ENCODE results near the gene SLC27A2.

Gene SLC27A2

DNA sequence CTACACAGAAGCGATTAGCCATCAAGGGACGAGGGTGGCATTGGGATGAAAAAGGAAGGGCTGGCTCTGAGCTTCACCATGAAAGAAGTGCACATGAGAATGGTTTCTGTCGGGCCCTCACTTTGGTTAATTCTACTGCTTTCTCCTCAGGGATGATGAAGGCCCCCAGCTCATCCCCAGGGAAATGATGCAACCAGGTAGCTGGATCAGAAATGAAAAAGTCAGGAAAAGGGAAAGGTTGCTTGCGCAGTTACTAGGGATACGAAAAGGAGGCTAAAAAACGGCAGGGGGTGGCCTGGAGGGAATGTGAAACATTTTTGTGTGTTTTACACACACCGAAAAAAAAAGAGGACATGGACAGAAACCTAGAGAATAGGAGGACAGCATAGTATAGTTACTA lies 1.4 kb upstream of the SLC27A2 start:
- Histone ChIP-seq H3K36me3 (ENCODE audit: low read length) (no peaks in the 10 kb centered on the region), H3F3A (ENCODE audit: insufficient read depth) (no peaks in the 10 kb centered on the region), H3K79me2 (ENCODE audit: insufficient read depth, low read length) (no peaks in the 10 kb centered on the region), H3K27ac (ENCODE audit: low read depth, low read length) (no peak overlapping the region), H4K20me1 (ENCODE audit: low read depth, low read length) (no peaks in the 10 kb centered on the region), H3K9ac (ENCODE audit: low read length) (no peak overlapping the region), H3K4me2 (ENCODE audit: low read depth, low read length, poor library complexity, severe bottlenecking) (no peak overlapping the region), H3K9me3 (ENCODE audit: insufficient read depth, low read length) (no peaks in the 10 kb centered on the region), H3K27me3 (ENCODE audit: low read length) (no peaks in the 10 kb centered on the region), H3K9me2 (replicated peaks; ENCODE audit: insufficient read depth, low read length) (no peaks in the 10 kb centered on the region), H3K4me3 (ENCODE audit: insufficient read depth, low read length, poor library complexity, severe bottlenecking) (no peak overlapping the region), H2AFZ (ENCODE audit: low read depth, low read length, severe bottlenecking) (no peak overlapping the region)
- TF ChIP-seq, protein P1, sequence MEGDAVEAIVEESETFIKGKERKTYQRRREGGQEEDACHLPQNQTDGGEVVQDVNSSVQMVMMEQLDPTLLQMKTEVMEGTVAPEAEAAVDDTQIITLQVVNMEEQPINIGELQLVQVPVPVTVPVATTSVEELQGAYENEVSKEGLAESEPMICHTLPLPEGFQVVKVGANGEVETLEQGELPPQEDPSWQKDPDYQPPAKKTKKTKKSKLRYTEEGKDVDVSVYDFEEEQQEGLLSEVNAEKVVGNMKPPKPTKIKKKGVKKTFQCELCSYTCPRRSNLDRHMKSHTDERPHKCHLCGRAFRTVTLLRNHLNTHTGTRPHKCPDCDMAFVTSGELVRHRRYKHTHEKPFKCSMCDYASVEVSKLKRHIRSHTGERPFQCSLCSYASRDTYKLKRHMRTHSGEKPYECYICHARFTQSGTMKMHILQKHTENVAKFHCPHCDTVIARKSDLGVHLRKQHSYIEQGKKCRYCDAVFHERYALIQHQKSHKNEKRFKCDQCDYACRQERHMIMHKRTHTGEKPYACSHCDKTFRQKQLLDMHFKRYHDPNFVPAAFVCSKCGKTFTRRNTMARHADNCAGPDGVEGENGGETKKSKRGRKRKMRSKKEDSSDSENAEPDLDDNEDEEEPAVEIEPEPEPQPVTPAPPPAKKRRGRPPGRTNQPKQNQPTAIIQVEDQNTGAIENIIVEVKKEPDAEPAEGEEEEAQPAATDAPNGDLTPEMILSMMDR (IDR thresholded peaks at IDR 0.05; ENCODE audit: insufficient read depth, low read length, poor library complexity, severe bottlenecking), result no peak
- TF ChIP-seq EZH2phosphoT487 (conservative IDR thresholded peaks at IDR 0.05; ENCODE audit: low read length), result no peak

DNA sequence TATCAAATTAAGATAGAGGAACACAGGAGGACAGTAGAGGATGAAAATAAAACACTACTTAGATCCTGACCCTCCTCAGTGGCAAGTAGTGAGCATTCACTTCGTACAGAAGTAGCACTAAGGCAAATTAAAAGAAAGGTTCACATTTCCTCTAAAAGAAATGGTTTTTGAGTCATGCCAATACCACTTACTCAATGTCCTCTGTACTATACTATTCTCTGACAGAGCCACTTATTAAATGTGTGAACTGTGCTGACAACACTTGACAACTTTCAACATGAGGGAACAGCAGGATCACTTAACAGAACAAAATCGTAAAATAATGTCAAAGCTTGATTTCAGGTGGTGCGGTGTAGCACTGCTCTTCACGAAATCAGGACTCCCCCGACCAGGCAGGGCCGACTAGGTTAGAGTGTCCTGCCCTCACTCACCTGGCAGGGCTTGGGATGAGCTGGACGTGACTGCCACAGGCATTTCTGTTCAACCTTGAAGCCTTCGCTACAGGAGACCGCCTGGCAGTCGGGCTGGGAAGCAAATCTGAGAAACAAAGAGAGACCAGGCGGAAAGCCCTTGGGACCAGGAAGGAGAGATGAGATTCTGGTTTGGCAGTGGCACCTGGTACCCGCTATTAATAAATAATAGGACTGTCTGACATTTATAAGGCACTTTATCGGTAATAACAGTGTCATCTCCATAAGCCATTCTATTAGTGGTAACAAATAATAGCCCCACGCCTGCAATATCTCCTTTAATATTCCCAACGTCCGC lies 611 bp upstream of the SLC27A2 start:
- H3K9me3 ChIP-seq (ENCODE audit: insufficient read depth, low read length), result no peaks in the 10 kb centered on the region
- no peak overlapping the region for H2AFZ ChIP-seq (ENCODE audit: low read depth, low read length, severe bottlenecking)
- no peak overlapping the region for H3K9ac ChIP-seq (ENCODE audit: low read length)
- no peaks in the 10 kb centered on the region for H3F3A ChIP-seq (ENCODE audit: insufficient read depth)
- no peaks in the 10 kb centered on the region for H3K36me3 ChIP-seq (ENCODE audit: low read length)
- no peaks in the 10 kb centered on the region for H3K9me2 ChIP-seq (replicated peaks; ENCODE audit: insufficient read depth, low read length)
- H3K4me2 ChIP-seq (ENCODE audit: low read depth, low read length, poor library complexity, severe bottlenecking), result peak overlapping the region; percentile 42
- TF ChIP-seq, protein P1 (IDR thresholded peaks at IDR 0.05; ENCODE audit: insufficient read depth, low read length, poor library complexity, severe bottlenecking), result no peak
- no peak for TF ChIP-seq EZH2phosphoT487 (conservative IDR thresholded peaks at IDR 0.05; ENCODE audit: low read length)
- H3K27ac ChIP-seq (ENCODE audit: low read depth, low read length), result no peak overlapping the region
- no peak overlapping the region for H3K4me3 ChIP-seq (ENCODE audit: insufficient read depth, low read length, poor library complexity, severe bottlenecking)
- H4K20me1 ChIP-seq (ENCODE audit: low read depth, low read length), result no peaks in the 10 kb centered on the region
- H3K79me2 ChIP-seq (ENCODE audit: insufficient read depth, low read length), result no peaks in the 10 kb centered on the region
- H3K27me3 ChIP-seq (ENCODE audit: low read length), result no peaks in the 10 kb centered on the region

DNA sequence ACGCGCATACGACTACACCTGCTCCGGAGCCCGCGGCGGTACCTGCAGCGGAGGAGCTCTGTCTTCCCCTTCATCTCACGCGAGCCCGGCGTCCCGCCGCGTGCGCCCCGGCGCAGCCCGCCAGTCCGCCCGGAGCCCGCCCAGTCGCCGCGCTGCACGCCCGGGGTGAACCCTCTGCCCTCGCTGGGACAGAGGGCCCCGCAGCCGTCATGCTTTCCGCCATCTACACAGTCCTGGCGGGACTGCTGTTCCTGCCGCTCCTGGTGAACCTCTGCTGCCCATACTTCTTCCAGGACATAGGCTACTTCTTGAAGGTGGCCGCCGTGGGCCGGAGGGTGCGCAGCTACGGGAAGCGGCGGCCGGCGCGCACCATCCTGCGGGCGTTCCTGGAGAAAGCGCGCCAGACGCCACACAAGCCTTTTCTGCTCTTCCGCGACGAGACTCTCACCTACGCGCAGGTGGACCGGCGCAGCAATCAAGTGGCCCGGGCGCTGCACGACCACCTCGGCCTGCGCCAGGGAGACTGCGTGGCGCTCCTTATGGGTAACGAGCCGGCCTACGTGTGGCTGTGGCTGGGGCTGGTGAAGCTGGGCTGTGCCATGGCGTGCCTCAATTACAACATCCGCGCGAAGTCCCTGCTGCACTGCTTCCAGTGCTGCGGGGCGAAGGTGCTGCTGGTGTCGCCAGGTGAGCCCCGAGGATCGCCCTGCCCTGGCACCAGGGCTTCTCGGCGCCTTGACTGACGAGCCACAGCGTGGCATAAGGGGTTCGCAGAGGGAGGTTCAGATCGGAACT lies 420 bp downstream of the SLC27A2 start:
- no peaks in the 10 kb centered on the region for H3K9me2 ChIP-seq (replicated peaks; ENCODE audit: insufficient read depth, low read length)
- H3K27ac ChIP-seq (ENCODE audit: low read depth, low read length), result no peak overlapping the region
- peak overlapping the region; percentile 26 for H3K4me3 ChIP-seq (ENCODE audit: insufficient read depth, low read length, poor library complexity, severe bottlenecking)
- H3K27me3 ChIP-seq (ENCODE audit: low read length), result no peaks in the 10 kb centered on the region
- no peaks in the 10 kb centered on the region for H3K9me3 ChIP-seq (ENCODE audit: insufficient read depth, low read length)
- TF ChIP-seq, protein P1 (IDR thresholded peaks at IDR 0.05; ENCODE audit: insufficient read depth, low read length, poor library complexity, severe bottlenecking), result no peak
- no peak for TF ChIP-seq EZH2phosphoT487 (conservative IDR thresholded peaks at IDR 0.05; ENCODE audit: low read length)
- peak overlapping the region; percentile 42 for H3K4me2 ChIP-seq (ENCODE audit: low read depth, low read length, poor library complexity, severe bottlenecking)
- H3K79me2 ChIP-seq (ENCODE audit: insufficient read depth, low read length), result no peaks in the 10 kb centered on the region
- peak overlapping the region; percentile 24; the same call in 1 of the 2 replicates for H3K9ac ChIP-seq (ENCODE audit: low read length)
- peak overlapping the region; percentile 40 for H2AFZ ChIP-seq (ENCODE audit: low read depth, low read length, severe bottlenecking)
- H4K20me1 ChIP-seq (ENCODE audit: low read depth, low read length), result no peaks in the 10 kb centered on the region
- H3K36me3 ChIP-seq (ENCODE audit: low read length), result no peaks in the 10 kb centered on the region
- H3F3A ChIP-seq (ENCODE audit: insufficient read depth), result no peaks in the 10 kb centered on the region

Measured in SU-DHL-6 (cell line).